ENCODE results near the gene MEIOB.
"Not testable (repeated sequence)": the region's sequence is repeated elsewhere in the genome, so short reads cannot be mapped to it uniquely, and the experiment has no call there.

MEIOB gene

GRCh38 chr16:1820096-1820945, 51.6 kb downstream of the MEIOB start:
- intact Hi-C loops (cut with DNase I), result no loop called here
- peak in 2 of 42 donors; percentile 16 to 18 for DNase-seq

- intact Hi-C loops (cut with DNase I), result no loop called here
- peak in 2 of 42 donors; percentile 6 to 19 for DNase-seq
These were observed 52.4 kb downstream of the MEIOB start for GRCh38 chr16:1819611-1820010.

GRCh38 chr16:1818873-1819525, 53.0 kb downstream of the MEIOB start:
- DNase-seq, result peak in 1 of 42 donors; percentile 10
- intact Hi-C loops (cut with DNase I), result no loop called here

GRCh38 chr16:1818204-1818872, 53.6 kb downstream of the MEIOB start:
- no peak for DNase-seq
- intact Hi-C loops (cut with DNase I), result no loop called here

GRCh38 chr16:1817716-1818115, 54.2 kb downstream of the MEIOB start:
- intact Hi-C loops (cut with DNase I), result no loop called here
- no peak for DNase-seq

- DNase-seq, result no peak
- intact Hi-C loops (cut with DNase I), result no loop called here
These were observed 54.7 kb downstream of the MEIOB start for GRCh38 chr16:1817276-1817589.

- intact Hi-C loops (cut with DNase I), result no loop called here
- no peak for DNase-seq
These were observed 55.3 kb downstream of the MEIOB start for GRCh38 chr16:1816396-1817275.

GRCh38 chr16:1815461-1815860, 56.5 kb downstream of the MEIOB start:
- DNase-seq, result no peak
- intact Hi-C loops (cut with DNase I), result no loop called here

GRCh38 chr16:1812732-1813163, 59.2 kb downstream of the MEIOB start:
- intact Hi-C loops (cut with DNase I), result no loop called here
- DNase-seq, result peak in 25 of 42 donors; percentile 9 to 58 (median 21)

- no peak for DNase-seq
- intact Hi-C loops (cut with DNase I), result no loop called here
These were observed 61.4 kb downstream of the MEIOB start for GRCh38 chr16:1810536-1810935.

GRCh38 chr16:1810106-1810505, 61.9 kb downstream of the MEIOB start:
- intact Hi-C loops (cut with DNase I), result no loop called here
- DNase-seq, result no peak

- no peak for DNase-seq
- intact Hi-C loops (cut with DNase I), result no loop called here
These were observed 62.6 kb downstream of the MEIOB start for GRCh38 chr16:1809281-1809801.

GRCh38 chr16:1808691-1809090, 63.3 kb downstream of the MEIOB start:
- no peak for DNase-seq
- intact Hi-C loops (cut with DNase I), result no loop called here

GRCh38 chr16:1807626-1808025, 64.3 kb downstream of the MEIOB start:
- intact Hi-C loops (cut with DNase I), result no loop called here
- no peak for DNase-seq

GRCh38 chr16:1800701-1801100, 71.3 kb downstream of the MEIOB start:
- DNase-seq, result no peak
- intact Hi-C loops (cut with DNase I), result no loop called here

GRCh38 chr16:1799263-1799662, 72.7 kb downstream of the MEIOB start:
- intact Hi-C loops (cut with DNase I); DNase-seq: not testable (repeated sequence)

GRCh38 chr16:1794908-1795666, 76.9 kb downstream of the MEIOB start:
- no peak for DNase-seq
- intact Hi-C loops (cut with DNase I), result no loop called here

- DNase-seq, result no peak
- intact Hi-C loops (cut with DNase I), result no loop called here
These were observed 77.6 kb downstream of the MEIOB start for GRCh38 chr16:1794221-1794871.
